Iris pigment epithelial cell (primary cell): ENCODE measurements around the gene NFKBIB.

Source experiments
- DNase-seq: peaks from one replicate; pipeline ENCODE4 v3.0.0-alpha.2; 2011; ENCODE audit warnings: low read depth

Gene NFKBIB

GRCh38 chr19:38904581-38905539 is 5.1 kb downstream of the NFKBIB start:
- no peak for DNase-seq

- DNase-seq, result no peak
These were observed 5.9 kb downstream of the NFKBIB start for GRCh38 chr19:38905620-38906019.

GRCh38 chr19:38907227-38907626 is 7.5 kb downstream of the NFKBIB start:
- no peak for DNase-seq

DNA sequence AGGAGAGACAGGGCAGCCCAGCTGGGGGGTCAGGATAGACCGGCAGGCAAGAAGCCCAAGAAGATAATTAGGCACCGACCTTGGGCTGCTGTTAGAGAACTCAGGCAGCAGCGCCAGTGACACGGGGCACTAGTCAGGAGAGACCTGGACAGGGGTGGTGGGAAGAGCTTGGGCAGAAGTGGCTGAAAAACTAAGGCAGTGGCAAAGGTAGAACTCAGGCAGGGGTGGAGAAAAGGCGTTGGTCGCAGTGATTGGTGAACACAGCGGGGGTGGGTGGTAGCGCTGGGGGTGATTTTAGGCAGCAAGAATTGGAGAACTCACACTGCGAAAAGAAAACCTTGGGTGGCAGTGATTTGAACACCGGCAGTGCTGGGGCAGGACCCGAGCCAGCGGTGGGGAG is 7.9 kb downstream of the NFKBIB start:
- DNase-seq, result no peak

- no peak for DNase-seq
These were observed 9.1 kb downstream of the NFKBIB start for GRCh38 chr19:38908911-38909310.

- DNase-seq, result no peak
These were observed 10.7 kb downstream of the NFKBIB start for GRCh38 chr19:38910488-38910887.

GRCh38 chr19:38911388-38912001 is 11.7 kb downstream of the NFKBIB start:
- DNase-seq, result no peak

GRCh38 chr19:38912600-38913514 is 13.1 kb downstream of the NFKBIB start:
- DNase-seq, result no peak

DNA sequence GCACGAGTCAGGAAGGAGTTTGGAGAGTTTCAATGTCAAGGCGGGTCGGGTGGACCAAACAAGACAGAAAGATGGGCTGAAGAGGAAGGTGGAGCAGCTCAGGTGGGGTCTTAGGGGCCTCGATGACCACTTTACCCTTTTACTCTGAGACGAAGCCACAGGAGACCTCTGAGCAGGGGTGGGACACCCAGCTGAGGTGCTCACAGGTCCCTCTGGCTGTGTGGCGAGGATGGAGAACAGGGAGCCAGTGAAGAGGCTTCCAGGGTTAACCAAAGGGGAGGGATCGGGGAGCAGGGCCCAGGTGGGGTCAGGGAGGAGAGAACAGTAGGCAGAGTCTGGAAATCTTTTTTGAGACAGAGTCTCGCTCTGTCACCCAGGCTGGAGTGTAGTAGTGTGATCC is 14.2 kb downstream of the NFKBIB start:
- no peak for DNase-seq

GRCh38 chr19:38915329-38916321 is 15.9 kb downstream of the NFKBIB start:
- no peak for DNase-seq

DNA sequence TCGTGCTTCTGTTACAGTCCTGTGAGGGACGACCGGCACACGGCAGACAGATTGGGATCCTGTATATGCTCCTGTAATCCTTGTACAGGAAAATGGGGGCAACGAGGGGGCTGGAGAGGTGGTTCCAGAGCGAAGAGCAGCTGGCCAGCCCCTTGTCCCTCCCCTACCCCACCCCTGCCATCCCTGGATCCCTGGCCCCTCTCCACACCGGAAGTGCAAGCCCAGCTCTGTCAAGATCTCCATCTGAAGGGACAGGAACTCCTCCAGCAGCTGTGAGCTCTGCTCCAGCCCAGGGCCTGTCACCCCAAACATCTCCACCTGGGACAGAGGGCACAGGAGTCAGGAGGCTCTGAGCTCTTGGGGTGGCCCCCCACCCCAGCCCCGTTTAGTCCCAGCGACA is 17.7 kb downstream of the NFKBIB start:
- DNase-seq, result no peak

GRCh38 chr19:38917921-38918491 is 18.2 kb downstream of the NFKBIB start:
- peak; percentile 24 for DNase-seq

- DNase-seq, result no peak
These were observed 18.8 kb downstream of the NFKBIB start for GRCh38 chr19:38918526-38918925.

- DNase-seq, result no peak
These were observed 20.2 kb downstream of the NFKBIB start for GRCh38 chr19:38919837-38920601.

GRCh38 chr19:38920602-38921419 is 21.0 kb downstream of the NFKBIB start:
- DNase-seq, result no peak

DNA sequence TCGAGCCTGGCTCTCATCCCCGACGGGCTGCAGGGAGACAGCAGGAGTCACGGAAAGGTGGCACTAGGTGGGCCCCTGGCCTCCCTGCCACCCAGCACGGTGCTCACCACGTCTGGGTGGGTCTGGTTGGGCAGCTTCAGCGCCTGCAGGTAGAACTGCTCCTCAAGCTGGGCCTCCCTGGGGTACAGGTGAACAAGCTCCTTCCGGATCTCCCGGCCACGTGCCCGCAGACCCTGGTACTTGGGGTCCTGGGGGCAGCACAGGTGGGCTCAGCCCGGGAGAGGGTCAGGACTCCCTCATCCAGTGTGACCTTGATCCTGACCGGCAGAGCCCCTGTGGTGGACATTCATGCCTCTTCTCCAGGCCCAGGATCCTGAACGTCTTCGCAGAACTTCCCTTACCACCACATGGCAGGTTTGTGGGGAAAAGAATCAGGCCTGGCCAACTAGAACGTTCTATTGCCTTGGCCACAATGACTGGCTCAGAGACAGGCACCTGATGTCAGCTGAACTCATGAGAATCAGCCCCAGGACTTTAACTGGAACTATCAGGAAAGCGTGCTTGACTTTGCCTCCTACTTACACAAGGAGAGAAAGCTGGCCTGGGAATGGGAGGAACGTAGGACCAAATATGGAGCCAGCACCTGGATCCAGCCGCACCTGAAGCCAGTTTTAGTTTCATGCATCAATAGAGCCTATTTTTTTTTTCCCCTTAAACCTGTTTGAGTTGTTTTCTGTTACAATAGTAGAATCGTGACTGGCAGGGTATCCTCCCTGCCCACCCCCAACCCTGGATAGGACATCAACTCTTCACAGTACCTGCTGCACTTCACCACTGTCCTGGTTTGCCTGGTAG is 21.9 kb downstream of the NFKBIB start:
- DNase-seq, result no peak

- no peak for DNase-seq
These were observed 22.7 kb downstream of the NFKBIB start for GRCh38 chr19:38922482-38922881.

GRCh38 chr19:38924388-38924787 is 24.6 kb downstream of the NFKBIB start:
- DNase-seq, result no peak
